GM12878 (cell line): ENCODE results near the gene ESM1. TPM values are rescaled to one million over a fixed set of nuclear protein-coding genes. Genes with fewer than 3 reads are reported as not detected.

ENCODE experiments used
- ATAC-seq: fragments of 200-7000 bp; cut with Tn5 transposase; 3 replicates; pipeline ENCODE4 v1.9.1; 2020; ENCODE audit warnings: mild to moderate bottlenecking, moderate library complexity
- BruUV-seq: library from RNA; stranded (reverse); fragments of 400-500 nt; replicated peaks from 2 replicates; lab custom pipeline; 2021; lab: Mats Ljungman, UMichigan
- CTCF ChIA-PET: fragments of 300-600 bp; sonication (Branson Sonifier 250); formaldehyde crosslinking; extraction: SDS; loops from one replicate; lab custom pipeline; 2021; ENCODE audit warnings: inconsistent platforms; lab: Yijun Ruan, JAX
- POLR2A ChIA-PET: fragments of 350-600 bp; formaldehyde crosslinking; extraction: SDS; loops from one replicate; lab custom pipeline; 2021; ENCODE audit warnings: inconsistent platforms; lab: Charles Lee
- RAD21 ChIA-PET: fragments of 300-600 bp; sonication (Branson Sonifier 250); formaldehyde crosslinking; loops from one replicate; lab custom pipeline; 2023; ENCODE audit warnings: antibody characterized with exemption; ENCODE audit not compliant: unreplicated experiment; lab: Charles Lee
- SMC1A ChIA-PET: fragments of 300-600 bp; sonication (Branson Sonifier 250); formaldehyde crosslinking; loops from one replicate; lab custom pipeline; 2023; ENCODE audit not compliant: unreplicated experiment, uncharacterized antibody; lab: Charles Lee
- DNase-seq: peaks from one replicate; pipeline ENCODE4 v3.0.0-alpha.2; 2011; ENCODE audit warnings: low read depth, low spot score
- FAIRE-seq: peaks from 3 replicates; lab custom pipeline; 2011; peaks lifted over from hg19 to GRCh38; lab: Jason Lieb, UNC
- H2AFZ ChIP-seq: 2 replicates; pipeline ENCODE4 v1.6.0; 2011; ENCODE audit warnings: low read depth, low read length, control low read depth; ENCODE audit not compliant: control insufficient read depth
- H3K27ac ChIP-seq: 2 replicates; pipeline ENCODE4 v1.5.1; 2011; ENCODE audit warnings: control low read depth; ENCODE audit not compliant: control insufficient read depth, insufficient read depth
- H3K27me3 ChIP-seq, 2 experiments: replicated peaks in 1 of 2; 2 replicates each; pipeline versions ENCODE4 v1.6.0 to v1.6.1; 2011; ENCODE audit warnings: low read length in 1 of 2; ENCODE audit not compliant: control insufficient read depth in 2 of 2, insufficient read depth in 2 of 2
- H3K36me3 ChIP-seq, 2 experiments: 2 replicates each; pipeline ENCODE4 v1.5.1; 2011; ENCODE audit warnings: low read length in 1 of 2; ENCODE audit not compliant: control insufficient read depth in 2 of 2, insufficient read depth in 2 of 2
- H3K4me1 ChIP-seq: 2 replicates; pipeline ENCODE4 v1.6.1; 2011; ENCODE audit warnings: mild to moderate bottlenecking, low read length, moderate library complexity, mixed read lengths; ENCODE audit not compliant: control insufficient read depth, insufficient read depth
- H3K4me2 ChIP-seq: 2 replicates; pipeline ENCODE4 v1.6.0; 2011; ENCODE audit warnings: control low read depth; ENCODE audit not compliant: control insufficient read depth, insufficient read depth
- H3K4me3 ChIP-seq: fragments of 200-600 bp; sonication (generic); 2 replicates; pipeline ENCODE4 v1.5.1; 2016
- H3K79me2 ChIP-seq: 2 replicates; pipeline ENCODE4 v1.6.0; 2011; ENCODE audit warnings: low read length; ENCODE audit not compliant: control insufficient read depth, insufficient read depth
- H3K9ac ChIP-seq: 2 replicates; pipeline ENCODE4 v1.8.0; 2011; ENCODE audit warnings: low read length, control low read depth, mixed read lengths; ENCODE audit not compliant: control insufficient read depth, insufficient read depth
- H3K9me3 ChIP-seq: replicated peaks from 3 replicates; pipeline ENCODE4 v1.5.1; 2011; ENCODE audit warnings: mild to moderate bottlenecking, low read length; ENCODE audit not compliant: control insufficient read depth, insufficient read depth
- H4K20me1 ChIP-seq: 2 replicates; pipeline ENCODE4 v1.6.0; 2011; ENCODE audit not compliant: control insufficient read depth, insufficient read depth
- ATF7 ChIP-seq: fragments of 450-650 bp; IDR thresholded peaks from 2 replicates; pipeline ENCODE4 v1.6.1; 2016; ENCODE audit warnings: low read depth, mild to moderate bottlenecking
- CHD2 ChIP-seq: IDR thresholded peaks from 2 replicates; pipeline ENCODE4 v1.6.1; 2011; ENCODE audit warnings: low read depth, low read length, improper control_type of control experiment, borderline replicate concordance
- EED ChIP-seq: sonication (generic); IDR thresholded peaks from 2 replicates; pipeline ENCODE4 v1.6.1; 2016; ENCODE audit warnings: antibody characterized with exemption, low read depth
- FOS ChIP-seq: IDR thresholded peaks from 3 replicates; pipeline ENCODE4 v1.6.1; 2011; ENCODE audit warnings: borderline replicate concordance; ENCODE audit not compliant: insufficient read length; ENCODE audit errors: extremely low read depth
- GABPA ChIP-seq: IDR thresholded peaks from 2 replicates; pipeline ENCODE4 v1.6.1; 2014; ENCODE audit warnings: antibody characterized with exemption, low read depth, mild to moderate bottlenecking, inconsistent platforms
- HSF1 ChIP-seq: fragments of 150-350 bp; IDR thresholded peaks from 2 replicates; pipeline ENCODE4 v1.6.1; 2014; ENCODE audit warnings: mild to moderate bottlenecking, low read depth, low read length
- MTA3 ChIP-seq: IDR thresholded peaks from 2 replicates; pipeline ENCODE4 v1.6.1; 2012; ENCODE audit warnings: low read length, inconsistent platforms, borderline replicate concordance
- NFXL1 ChIP-seq: fragments of 450-650 bp; IDR thresholded peaks from 2 replicates; pipeline ENCODE4 v1.6.1; 2017; ENCODE audit warnings: antibody characterized with exemption, mild to moderate bottlenecking, borderline replicate concordance
- POLR2A ChIP-seq: IDR thresholded peaks from 2 replicates; pipeline ENCODE4 v1.6.1; 2011; ENCODE audit warnings: low read depth, mild to moderate bottlenecking, low read length
- POLR2AphosphoS2 ChIP-seq: IDR thresholded peaks from 2 replicates; pipeline ENCODE4 v1.6.1; 2011; ENCODE audit warnings: low read depth, mild to moderate bottlenecking, low read length, improper control_type of control experiment, moderate library complexity
- RB1 ChIP-seq: fragments of 450-650 bp; formaldehyde crosslinking; IDR thresholded peaks from 2 replicates; pipeline ENCODE4 v1.6.1; 2017; ENCODE audit warnings: mild to moderate bottlenecking, borderline replicate concordance
- RFX5 ChIP-seq: IDR thresholded peaks from 2 replicates; pipeline ENCODE4 v1.6.1; 2011; ENCODE audit warnings: low read depth, low read length, improper control_type of control experiment
- RUNX3 ChIP-seq: IDR thresholded peaks from 2 replicates; pipeline ENCODE4 v1.6.1; 2012; ENCODE audit warnings: low read length, inconsistent platforms
- SMARCA5 ChIP-seq: fragments of 450-650 bp; IDR thresholded peaks from 2 replicates; pipeline ENCODE4 v1.6.1; 2017; ENCODE audit warnings: mild to moderate bottlenecking
- SREBF2 ChIP-seq: IDR thresholded peaks from 2 replicates; pipeline ENCODE4 v1.6.1; 2012; ENCODE audit warnings: mild to moderate bottlenecking, low read length
- ZBTB40 ChIP-seq: fragments of 450-650 bp; IDR thresholded peaks from 2 replicates; pipeline ENCODE4 v1.6.1; 2016; ENCODE audit warnings: mild to moderate bottlenecking, moderate library complexity, borderline replicate concordance
- in situ Hi-C: fragments of 300-500 bp; cut with MboI; formaldehyde crosslinking; loops from 9 replicates; pipeline ENCODE4 v1.14.3; 2018; ENCODE audit warnings: mixed read lengths
- intact Hi-C: fragments of 100-400 bp; cut with micrococcal nuclease; formaldehyde crosslinking; loops from one replicate; pipeline ENCODE4 v1.14.2; 2022; ENCODE audit not compliant: unreplicated experiment
- polyA plus RNA-seq, 11 experiments: library from polyadenylated mRNA; depleted of rRNA in 4 of 11; unstranded in 6 of 11; stranded (reverse) in 5 of 11; fragments of >200 nt; fragmentation: Nextera tagmentation in 4 of 11; fragmentation: Illumina TruSeq in 1 of 11; extraction: Ambion mirVana in 4 of 11; extraction: Trizol in 1 of 11; gene quantifications; 1 replicate in 1 of 11; 2 replicates in 10 of 11; pipeline versions ENCODE4 v1.2.1 to v1.2.3, GENCODE V29; 2011 to 2016; ENCODE audit warnings: inconsistent platforms in 2 of 11, missing spikeins in 2 of 11, low read depth in 1 of 11
- total RNA-seq, 4 experiments: library from RNA; depleted of rRNA in 3 of 4; stranded (reverse); fragments of >200 nt in 3 of 4; fragmentation: Illumina TruSeq in 1 of 4; extraction: Trizol in 1 of 4; gene quantifications; 2 replicates each; pipeline versions ENCODE4 v1.2.1 to v1.2.3, GENCODE V29; 2013 to 2021

The ESM1 gene
- total and polyA plus RNA-seq, 10 of the 15 experiments (the other 5 are each of a cell fraction or from before 2014, with no cell fraction given) = not detected

- POLR2A ChIA-PET = no interaction called here
- no peak overlapping the region for H3K4me3 ChIP-seq
- no peaks in the 10 kb centered on the region for H3K4me1 ChIP-seq
- TF ChIP-seq POLR2AphosphoS2 = no peak
- TF ChIP-seq MTA3 = no peak
- TF ChIP-seq RB1 = no peak
- TF ChIP-seq SREBF2 = no peak
- no peak for TF ChIP-seq ZBTB40
- no peak for TF ChIP-seq GABPA
- no peak for TF ChIP-seq POLR2A
- no peak for TF ChIP-seq EED
- no peak for TF ChIP-seq FOS
- TF ChIP-seq CHD2 = no peak
- no peak for TF ChIP-seq RUNX3
- no peak for TF ChIP-seq HSF1
- no peak for TF ChIP-seq RFX5
- no peak for TF ChIP-seq NFXL1
- TF ChIP-seq SMARCA5 = no peak
- no peak for TF ChIP-seq ATF7
- H3K79me2 ChIP-seq = no peaks in the 10 kb centered on the region
- SMC1A ChIA-PET = interaction anchor here (0.6 kb wide), 1 partner anchor 46 kb away, joined by 3 read pairs; no protein-coding TSS in a partner anchor
- H2AFZ ChIP-seq = no peak overlapping the region
- intact Hi-C loops = no loop called here
- RAD21 ChIA-PET = no interaction called here
- no peak for ATAC-seq
- H4K20me1 ChIP-seq = no peaks in the 10 kb centered on the region
- no peak overlapping the region for H3K9ac ChIP-seq
- H3K9me3 ChIP-seq = no peaks in the 10 kb centered on the region; the same call in 2 of the 3 replicates
- DNase-seq = no peak
- H3K27me3 ChIP-seq = no peaks in the 10 kb centered on the region; a peak in 1 of 4 replicates
- no TSS peak for BruUV-seq
- FAIRE-seq = no peak
- no peak overlapping the region for H3K27ac ChIP-seq
- in situ Hi-C loops = no loop called here
- CTCF ChIA-PET = interaction anchor here (1.3 to 1.6 kb wide), 2 partner anchors 13 to 51 kb away, joined by 5 to 7 read pairs; no protein-coding TSS in a partner anchor
- no peak overlapping the region for H3K4me2 ChIP-seq
- no peaks in the 10 kb centered on the region for H3K36me3 ChIP-seq
Measured at GRCh38 chr5:54956922-54957321, 28.5 kb downstream of the ESM1 start.
